Uterus (tissue), 2 donors: Measurements from ENCODE around the gene CYP2A6.
"Not testable (repeated sequence)": the region's sequence is repeated elsewhere in the genome, so short reads cannot be mapped to it uniquely, and the experiment has no call there.

Experiments
- CTCF ChIP-seq, 4 experiments: fragments of 200-600 bp in 2 of 4; fragments of 450-650 bp in 2 of 4; sonication (generic) in 2 of 4; IDR thresholded peaks; one replicate each; pipeline ENCODE4 v1.5.1; 2016 to 2019; ENCODE audit warnings: antibody characterized with exemption in 4 of 4, mild to moderate bottlenecking in 2 of 4, moderate library complexity in 1 of 4
- POLR2A ChIP-seq, 2 donors: fragments of 450-650 bp; IDR thresholded peaks; one replicate each; pipeline ENCODE4 v1.6.1; 2016; ENCODE audit warnings: antibody characterized with exemption in 2 of 2, mild to moderate bottlenecking in 1 of 2, moderate library complexity in 1 of 2

GRCh38 chr19:40882062-40882461, 31.8 kb upstream of the CYP2A6 start, which contains the start of gene CYP2A7:
- not testable (repeated sequence) for TF ChIP-seq CTCF, POLR2A (IDR thresholded peaks at IDR 0.05)
